ENCODE results near the gene GALK1. TPM values are rescaled to one million over a fixed set of nuclear protein-coding genes. Genes with fewer than 3 reads are reported as not detected.

GALK1 gene
- total RNA-seq, 1 donor from 2014 or later, result 31.6 TPM

DNA sequence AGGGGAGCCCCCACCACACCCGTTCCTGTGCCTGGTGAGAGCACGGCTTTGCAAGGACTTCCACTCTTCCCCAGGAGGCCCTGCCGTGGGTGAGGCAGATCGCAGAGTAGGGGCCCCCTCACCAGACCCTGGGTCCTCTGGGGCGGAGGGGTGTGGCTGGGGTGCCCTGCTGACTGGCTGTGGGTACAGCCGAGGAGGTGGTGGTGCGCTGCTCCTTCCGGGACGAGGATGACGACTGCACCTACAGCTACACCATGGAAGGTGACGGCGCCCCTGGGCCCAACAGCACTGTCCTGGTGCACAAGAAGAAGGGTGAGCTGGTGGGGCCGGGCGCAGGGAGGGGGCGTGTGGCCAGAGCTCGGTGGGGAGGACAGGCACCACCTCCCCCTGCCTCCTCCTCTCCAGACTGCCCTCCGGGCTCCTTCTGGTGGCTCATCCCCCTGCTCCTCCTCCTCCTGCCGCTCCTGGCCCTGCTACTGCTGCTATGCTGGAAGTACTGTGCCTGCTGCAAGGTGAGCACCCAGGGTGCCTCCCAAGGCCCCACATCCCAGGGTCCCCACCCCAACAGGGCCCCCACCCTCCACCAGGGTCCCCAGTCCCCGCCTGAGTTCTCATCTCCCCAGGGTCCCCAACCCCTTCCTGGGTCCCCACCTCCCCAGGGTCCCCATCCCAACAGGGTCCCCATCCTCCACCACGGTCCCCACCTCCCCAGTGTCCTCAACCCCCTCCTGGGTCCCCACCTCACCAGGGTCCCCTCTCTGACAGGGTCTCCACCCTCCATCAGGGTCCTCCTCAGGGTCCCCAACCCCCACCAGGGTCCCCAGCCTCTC is 27.6 kb downstream of the GALK1 start:
- Histone ChIP-seq H3K9me3 (no peaks in the 10 kb centered on the region), H3K4me1 (no peaks in the 10 kb centered on the region), H3K36me3 (no peaks in the 10 kb centered on the region), H3K4me3 (no peak overlapping the region), H3K27ac (no peak overlapping the region), H3K27me3 (no peaks in the 10 kb centered on the region)
- ATAC-seq (no peak), DNase-seq (no peak)
- TF ChIP-seq, protein P1, sequence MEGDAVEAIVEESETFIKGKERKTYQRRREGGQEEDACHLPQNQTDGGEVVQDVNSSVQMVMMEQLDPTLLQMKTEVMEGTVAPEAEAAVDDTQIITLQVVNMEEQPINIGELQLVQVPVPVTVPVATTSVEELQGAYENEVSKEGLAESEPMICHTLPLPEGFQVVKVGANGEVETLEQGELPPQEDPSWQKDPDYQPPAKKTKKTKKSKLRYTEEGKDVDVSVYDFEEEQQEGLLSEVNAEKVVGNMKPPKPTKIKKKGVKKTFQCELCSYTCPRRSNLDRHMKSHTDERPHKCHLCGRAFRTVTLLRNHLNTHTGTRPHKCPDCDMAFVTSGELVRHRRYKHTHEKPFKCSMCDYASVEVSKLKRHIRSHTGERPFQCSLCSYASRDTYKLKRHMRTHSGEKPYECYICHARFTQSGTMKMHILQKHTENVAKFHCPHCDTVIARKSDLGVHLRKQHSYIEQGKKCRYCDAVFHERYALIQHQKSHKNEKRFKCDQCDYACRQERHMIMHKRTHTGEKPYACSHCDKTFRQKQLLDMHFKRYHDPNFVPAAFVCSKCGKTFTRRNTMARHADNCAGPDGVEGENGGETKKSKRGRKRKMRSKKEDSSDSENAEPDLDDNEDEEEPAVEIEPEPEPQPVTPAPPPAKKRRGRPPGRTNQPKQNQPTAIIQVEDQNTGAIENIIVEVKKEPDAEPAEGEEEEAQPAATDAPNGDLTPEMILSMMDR (IDR thresholded peaks at IDR 0.05), result no peak
- intact Hi-C loops (cut with DNase I), result no loop called here

DNA sequence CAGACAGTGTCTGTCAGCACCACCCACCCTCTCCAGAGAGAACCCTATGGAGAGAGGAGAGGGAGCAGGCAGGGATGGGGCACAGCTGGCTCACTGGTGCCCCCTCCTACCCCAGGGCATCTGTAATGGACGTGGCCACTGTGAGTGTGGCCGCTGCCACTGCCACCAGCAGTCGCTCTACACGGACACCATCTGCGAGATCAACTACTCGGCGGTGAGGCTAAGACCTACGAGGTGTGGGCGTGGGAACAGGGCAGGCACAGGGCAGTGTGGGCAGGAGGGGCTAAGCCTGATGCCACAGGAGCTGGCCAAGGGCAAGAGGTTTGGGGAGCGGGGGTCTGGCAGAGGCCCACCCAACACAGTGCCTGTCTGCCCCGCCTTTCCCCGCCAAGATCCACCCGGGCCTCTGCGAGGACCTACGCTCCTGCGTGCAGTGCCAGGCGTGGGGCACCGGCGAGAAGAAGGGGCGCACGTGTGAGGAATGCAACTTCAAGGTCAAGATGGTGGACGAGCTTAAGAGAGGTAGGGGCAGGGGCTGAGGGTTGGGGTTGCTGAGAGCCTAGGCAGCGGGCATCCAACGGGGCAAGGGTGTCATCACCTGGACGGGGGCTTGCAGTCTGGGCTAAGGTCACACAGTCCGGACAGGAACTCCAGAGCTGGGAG is 28.7 kb downstream of the GALK1 start:
- DNase-seq, result no peak
- intact Hi-C loops (cut with DNase I), result no loop called here
- TF ChIP-seq, protein P1 (IDR thresholded peaks at IDR 0.05), result no peak
- ATAC-seq, result no peak
- no peaks in the 10 kb centered on the region for H3K27me3 ChIP-seq
- H3K36me3 ChIP-seq, result no peaks in the 10 kb centered on the region
- H3K4me3 ChIP-seq, result no peak overlapping the region
- no peaks in the 10 kb centered on the region for H3K4me1 ChIP-seq
- H3K9me3 ChIP-seq, result no peaks in the 10 kb centered on the region
- no peak overlapping the region for H3K27ac ChIP-seq

DNA sequence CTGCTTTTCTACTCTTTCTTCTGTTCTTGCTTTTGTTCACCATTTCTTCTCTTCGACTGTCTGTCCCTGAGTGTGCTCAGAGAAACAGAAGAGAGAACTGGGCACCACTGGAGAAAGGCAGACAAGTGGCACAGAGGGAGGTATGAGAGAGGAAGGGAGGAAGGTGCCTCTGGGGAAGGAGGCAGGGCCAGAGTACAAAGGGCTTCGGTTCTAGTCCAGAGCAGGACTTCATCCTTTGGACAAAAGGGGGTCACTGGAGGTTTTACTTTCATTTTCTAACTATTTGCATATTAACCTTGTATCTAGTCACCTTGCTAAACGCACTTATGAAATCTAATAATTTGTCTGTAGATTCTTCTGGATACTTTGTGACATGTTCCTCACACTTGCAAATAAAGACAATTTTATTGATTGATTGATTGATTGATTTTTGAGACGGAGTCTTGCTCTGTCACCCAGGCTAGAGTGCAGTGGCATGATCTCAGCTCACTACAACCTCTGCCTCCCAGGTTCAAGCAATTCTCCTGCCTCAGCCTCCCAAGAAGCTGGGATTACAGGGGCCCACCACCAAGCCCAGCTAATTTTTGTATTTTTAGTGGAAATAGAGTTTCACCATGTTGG is 30.2 kb downstream of the GALK1 start:
- no peaks in the 10 kb centered on the region for H3K27me3 ChIP-seq
- no peak overlapping the region for H3K4me3 ChIP-seq
- H3K27ac ChIP-seq, result no peak overlapping the region
- H3K36me3 ChIP-seq, result no peaks in the 10 kb centered on the region
- intact Hi-C loops (cut with DNase I), result no loop called here
- H3K4me1 ChIP-seq, result no peaks in the 10 kb centered on the region
- no peaks in the 10 kb centered on the region for H3K9me3 ChIP-seq
- DNase-seq, result no peak
- no peak for ATAC-seq
- TF ChIP-seq, protein P1 (IDR thresholded peaks at IDR 0.05), result no peak

DNA sequence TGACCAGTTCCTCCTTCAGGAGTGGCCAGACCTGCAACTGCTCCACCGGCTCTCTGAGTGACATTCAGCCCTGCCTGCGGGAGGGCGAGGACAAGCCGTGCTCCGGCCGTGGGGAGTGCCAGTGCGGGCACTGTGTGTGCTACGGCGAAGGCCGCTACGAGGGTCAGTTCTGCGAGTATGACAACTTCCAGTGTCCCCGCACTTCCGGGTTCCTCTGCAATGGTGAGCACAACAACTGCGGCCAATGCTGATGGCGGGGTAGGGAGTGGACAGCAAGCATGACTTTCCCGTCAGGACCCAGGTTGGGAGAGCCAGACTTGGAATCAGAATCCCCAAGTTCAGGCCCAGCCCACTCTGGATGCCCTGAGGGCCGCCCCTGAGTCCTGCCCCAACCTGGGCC is 31.5 kb downstream of the GALK1 start:
- no peaks in the 10 kb centered on the region for H3K27me3 ChIP-seq
- no peaks in the 10 kb centered on the region for H3K9me3 ChIP-seq
- no peaks in the 10 kb centered on the region for H3K36me3 ChIP-seq
- no peak for ATAC-seq
- H3K4me1 ChIP-seq, result no peaks in the 10 kb centered on the region
- no peak for DNase-seq
- no peak overlapping the region for H3K27ac ChIP-seq
- TF ChIP-seq, protein P1 (IDR thresholded peaks at IDR 0.05), result no peak
- H3K4me3 ChIP-seq, result no peak overlapping the region
- intact Hi-C loops (cut with DNase I), result no loop called here

DNA sequence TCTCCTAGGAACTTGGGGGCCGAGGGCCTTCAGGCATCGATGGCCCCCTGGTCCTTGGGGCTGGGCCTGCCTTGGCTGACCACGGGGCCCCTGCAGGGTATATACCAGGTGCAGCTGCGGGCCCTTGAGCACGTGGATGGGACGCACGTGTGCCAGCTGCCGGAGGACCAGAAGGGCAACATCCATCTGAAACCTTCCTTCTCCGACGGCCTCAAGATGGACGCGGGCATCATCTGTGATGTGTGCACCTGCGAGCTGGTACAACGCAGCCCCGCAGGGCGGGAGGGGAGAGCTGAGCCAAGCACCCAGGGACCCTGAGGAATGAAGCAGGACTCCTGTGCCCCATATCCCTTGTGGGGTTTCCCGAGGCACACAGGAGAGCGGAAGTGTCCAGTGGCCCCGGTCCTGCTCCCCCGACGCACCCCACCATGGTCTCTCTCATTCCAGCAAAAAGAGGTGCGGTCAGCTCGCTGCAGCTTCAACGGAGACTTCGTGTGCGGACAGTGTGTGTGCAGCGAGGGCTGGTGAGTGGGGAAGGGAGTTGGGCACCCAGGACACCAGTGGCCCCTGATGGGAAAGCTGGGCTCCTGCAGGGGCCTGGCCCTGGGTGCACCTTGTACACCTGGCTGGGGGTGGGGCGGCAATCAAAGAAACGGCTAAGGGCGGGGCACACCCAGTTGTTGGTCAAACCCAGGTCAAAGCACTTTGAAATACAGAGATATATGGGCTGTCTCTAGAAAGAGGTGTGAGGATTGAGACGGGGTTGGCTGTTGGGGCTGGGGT is 33.1 kb downstream of the GALK1 start:
- Histone ChIP-seq H3K4me3 (no peak overlapping the region), H3K9me3 (no peaks in the 10 kb centered on the region), H3K27ac (no peak overlapping the region), H3K4me1 (no peaks in the 10 kb centered on the region), H3K36me3 (no peaks in the 10 kb centered on the region), H3K27me3 (no peaks in the 10 kb centered on the region)
- intact Hi-C loops (cut with DNase I), result no loop called here
- TF ChIP-seq, protein P1 (IDR thresholded peaks at IDR 0.05), result no peak
- ATAC-seq (no peak), DNase-seq (no peak)
